SK-N-SH (cell line): Measurements from ENCODE around the gene DPEP3. TPM values are rescaled to one million over a fixed set of nuclear protein-coding genes. Genes with fewer than 3 reads are reported as not detected.

Experiments used
- CTCF ChIA-PET: fragments of 300-600, 350-600 bp; formaldehyde crosslinking; extraction: SDS; loops from one replicate; lab custom pipeline; 2021; lab: Yijun Ruan, JAX
- POLR2A ChIA-PET: fragments of 350-600 bp; sonication (Branson Sonifier 250); formaldehyde crosslinking; extraction: SDS; loops from one replicate; lab custom pipeline; 2020; ENCODE audit warnings: antibody characterized with exemption, inconsistent platforms; lab: Yijun Ruan, JAX
- DNase-seq: peaks from one replicate; pipeline ENCODE4 v3.0.0; 2012
- H2AFZ ChIP-seq: fragments of 200-600 bp; sonication (generic); 2 replicates; pipeline ENCODE4 v1.8.1; 2016; ENCODE audit warnings: antibody characterized with exemption, mild to moderate bottlenecking, low read depth
- H3F3A ChIP-seq: fragments of 200-600 bp; sonication (generic); replicated peaks from 2 replicates; pipeline ENCODE3; 2016; ENCODE audit warnings: antibody characterized with exemption, mild to moderate bottlenecking; ENCODE audit not compliant: insufficient read depth
- H3K27ac ChIP-seq, 2 experiments: fragments of 200-500 bp in 1 of 2; fragments of 200-600 bp in 1 of 2; sonication (Bioruptor generic) in 1 of 2; sonication (generic), shearing (Covaris generic) in 1 of 2; 2 replicates each; pipeline versions ENCODE4 v1.5.1 to v1.6.1; 2014 to 2016; ENCODE audit warnings: low read depth in 2 of 2, inconsistent platforms in 1 of 2, low read length in 1 of 2, mild to moderate bottlenecking in 1 of 2, mixed read lengths in 1 of 2
- H3K27me3 ChIP-seq: fragments of 200-600 bp; sonication (generic), shearing (Covaris generic); 2 replicates; pipeline ENCODE4 v1.6.1; 2016; ENCODE audit warnings: mixed run types; ENCODE audit not compliant: insufficient read depth
- H3K36me3 ChIP-seq, 2 experiments: fragments of 200-500 bp in 1 of 2; fragments of 200-600 bp in 1 of 2; sonication (Bioruptor generic) in 1 of 2; sonication (generic) in 1 of 2; replicated peaks in 1 of 2; 2 replicates each; pipeline versions ENCODE3 to v1.5.1; 2014 to 2016; ENCODE audit warnings: low read length in 1 of 2, mild to moderate bottlenecking in 1 of 2; ENCODE audit not compliant: insufficient read depth in 2 of 2, control insufficient read depth in 1 of 2
- H3K4me1 ChIP-seq, 2 experiments: fragments of 200-500 bp in 1 of 2; fragments of 200-600 bp in 1 of 2; sonication (Bioruptor generic) in 1 of 2; sonication (generic), shearing (Covaris generic) in 1 of 2; 2 replicates each; pipeline versions ENCODE4 v1.5.1 to v1.6.1; 2014 to 2016; ENCODE audit warnings: low read depth in 1 of 2, low read length in 1 of 2, mixed run types in 1 of 2; ENCODE audit not compliant: insufficient read depth in 2 of 2, control insufficient read depth in 1 of 2
- H3K4me2 ChIP-seq: fragments of 200-600 bp; sonication (generic), shearing (Covaris generic); 2 replicates; pipeline ENCODE4 v1.6.1; 2017; ENCODE audit warnings: mixed run types
- H3K4me3 ChIP-seq, 2 experiments: fragments of 200-500 bp in 1 of 2; fragments of 200-600 bp in 1 of 2; sonication (Bioruptor generic) in 1 of 2; sonication (generic), shearing (Covaris generic) in 1 of 2; 2 replicates each; pipeline versions ENCODE4 v1.5.1 to v1.8.1; 2014 to 2016; ENCODE audit warnings: low read depth in 2 of 2, inconsistent platforms in 1 of 2, low read length in 1 of 2, mild to moderate bottlenecking in 1 of 2, mixed read lengths in 1 of 2, moderate library complexity in 1 of 2
- H3K79me2 ChIP-seq: fragments of 200-600 bp; sonication (generic); 2 replicates; pipeline ENCODE4 v1.8.1; 2017; ENCODE audit warnings: mild to moderate bottlenecking; ENCODE audit not compliant: insufficient read depth
- H3K9ac ChIP-seq: fragments of 200-600 bp; sonication (generic); 2 replicates; pipeline ENCODE4 v1.6.1; 2017; ENCODE audit warnings: mixed run types
- H3K9me2 ChIP-seq: fragments of 200-600 bp; sonication (generic); 2 replicates; pipeline ENCODE4 v1.6.1; 2017; ENCODE audit warnings: mixed run types
- H3K9me3 ChIP-seq: fragments of 200-600 bp; sonication (generic); 2 replicates; pipeline ENCODE4 v1.6.1; 2017; ENCODE audit warnings: mixed run types, mild to moderate bottlenecking, moderate library complexity
- H4K20me1 ChIP-seq: fragments of 200-600 bp; sonication (generic); 2 replicates; pipeline ENCODE4 v1.6.1; 2017; ENCODE audit warnings: mild to moderate bottlenecking, mixed run types; ENCODE audit not compliant: insufficient read depth
- EP300 ChIP-seq, 2 experiments: IDR thresholded peaks; 2 replicates each; pipeline versions ENCODE4 v1.4.0 to v1.6.1; 2012; ENCODE audit warnings: borderline replicate concordance in 1 of 2, low read depth in 1 of 2, low read length in 1 of 2
- EZH2phosphoT487 ChIP-seq: fragments of 200-600 bp; sonication (generic); IDR thresholded peaks from 2 replicates; pipeline ENCODE4 v1.6.1; 2017; ENCODE audit warnings: low read depth, mixed run types, mild to moderate bottlenecking, antibody characterized with exemption, moderate library complexity, borderline replicate concordance
- FOXJ3 ChIP-seq: sonication (generic); formaldehyde crosslinking; IDR thresholded peaks from 2 replicates; pipeline ENCODE4 v1.5.1; 2020; ENCODE audit warnings: mild to moderate bottlenecking, missing genetic modification reagents
- GABPA ChIP-seq: IDR thresholded peaks from 2 replicates; pipeline ENCODE4 v1.4.0; 2012; ENCODE audit warnings: low read depth, mild to moderate bottlenecking
- MEF2A ChIP-seq: IDR thresholded peaks from 2 replicates; pipeline ENCODE4 v1.4.0; 2012; ENCODE audit warnings: low read depth, borderline replicate concordance
- MXI1 ChIP-seq: IDR thresholded peaks from 2 replicates; pipeline ENCODE4 v1.6.1; 2012; ENCODE audit warnings: mild to moderate bottlenecking, low read depth, low read length, improper control_type of control experiment
- NFIC ChIP-seq: IDR thresholded peaks from 2 replicates; pipeline ENCODE4 v1.4.0; 2012; ENCODE audit warnings: borderline replicate concordance
- RAD21 ChIP-seq: IDR thresholded peaks from 2 replicates; pipeline ENCODE4 v1.6.1; 2012; ENCODE audit warnings: mild to moderate bottlenecking, low read length
- RFX5 ChIP-seq: IDR thresholded peaks from 2 replicates; pipeline ENCODE4 v1.6.1; 2012; ENCODE audit warnings: mild to moderate bottlenecking, improper control_type of control experiment, low read length
- RXRA ChIP-seq: IDR thresholded peaks from 2 replicates; pipeline ENCODE4 v1.4.0; 2012; ENCODE audit warnings: low read depth, mild to moderate bottlenecking, borderline replicate concordance
- SIN3A ChIP-seq: IDR thresholded peaks from 2 replicates; pipeline ENCODE4 v1.6.1; 2012; ENCODE audit warnings: low read depth, mild to moderate bottlenecking, low read length, moderate library complexity, borderline replicate concordance
- SMC3 ChIP-seq: IDR thresholded peaks from 2 replicates; pipeline ENCODE4 v1.6.1; 2012; ENCODE audit warnings: low read depth, low read length, improper control_type of control experiment
- TCF12 ChIP-seq: IDR thresholded peaks from 2 replicates; pipeline ENCODE4 v1.4.0; 2012
- TEAD4 ChIP-seq: IDR thresholded peaks from 2 replicates; pipeline ENCODE4 v1.4.0; 2012; ENCODE audit warnings: mild to moderate bottlenecking, borderline replicate concordance; ENCODE audit not compliant: insufficient read depth
- YY1 ChIP-seq: IDR thresholded peaks from 2 replicates; pipeline ENCODE4 v1.4.0; 2012; ENCODE audit warnings: low read depth, mild to moderate bottlenecking
- WGBS: methylation state at CpG from one replicate; pipeline ENCODE4 v1.1.6; 2017; ENCODE audit warnings: low lambda C conversion rate; 5-methylcytosine and 5-hydroxymethylcytosine counted together
- polyA plus RNA-seq, 3 experiments: library from polyadenylated mRNA; depleted of rRNA; stranded (reverse); fragments of >200 nt; gene quantifications; 2 replicates each; pipeline ENCODE4 v1.2.3, GENCODE V29; 2012
- TF ChIP-seq, protein P1 (sequence below): IDR thresholded peaks from 2 replicates; pipeline ENCODE4; 2012
- TF ChIP-seq, protein P2 (sequence below): IDR thresholded peaks from 2 replicates; pipeline ENCODE4 v1.4.0; 2012; ENCODE audit warnings: low read depth
- TF ChIP-seq, protein P3 (sequence below): fragments of 150-350 bp; IDR thresholded peaks from 2 replicates; pipeline ENCODE4 v1.6.1; 2017; ENCODE audit warnings: antibody characterized with exemption, low read length, low read depth, borderline replicate concordance

DPEP3 gene
- polyA plus RNA-seq, 1 of the 3 experiments (the other 2 are of a cell fraction), result not detected

DNA sequence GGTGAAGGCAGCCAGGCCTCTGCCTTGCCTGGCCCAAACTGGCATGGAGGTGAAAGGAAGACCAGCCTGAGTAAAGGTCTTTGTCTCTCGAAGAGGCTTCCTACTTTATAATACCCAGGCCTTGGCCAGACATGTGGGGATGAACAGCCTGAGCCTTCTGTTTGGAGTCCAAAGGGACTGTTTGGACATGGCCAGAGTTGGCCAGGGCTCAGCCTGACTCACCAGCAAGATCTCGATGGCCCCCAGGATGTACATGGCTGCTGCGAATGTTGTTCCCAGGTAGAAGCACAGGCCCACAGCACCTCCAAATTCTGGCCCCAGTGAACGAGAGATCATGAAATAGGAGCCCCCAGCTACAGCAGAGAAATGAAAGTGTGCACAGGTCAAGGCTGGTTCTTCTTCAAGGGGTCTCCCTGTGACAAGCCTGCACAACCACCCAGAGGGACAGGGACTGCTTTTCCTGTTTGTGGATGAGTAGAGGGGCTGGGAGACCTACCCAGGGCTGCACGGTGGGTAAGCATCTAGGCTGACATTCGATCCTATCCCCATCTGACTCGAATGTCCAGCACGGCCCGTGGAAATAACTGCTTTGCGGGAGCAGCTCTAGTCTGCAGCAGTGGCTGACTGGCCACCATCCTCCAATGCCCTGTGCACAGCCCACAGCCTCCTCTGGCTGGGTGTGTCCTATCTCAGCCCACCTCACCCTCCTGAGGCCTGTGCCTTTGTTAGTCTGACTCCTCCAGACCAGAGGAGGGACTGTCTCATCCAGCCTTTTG lies 25.7 kb downstream of the DPEP3 start:
- Histone ChIP-seq H3F3A (peaks cover 7% of the 10 kb centered on the region), H3K9me3 (no peaks in the 10 kb centered on the region), H3K79me2 (peaks cover 32% of the 10 kb centered on the region; the same call in 1 of the 2 replicates), H3K9ac (no peak overlapping the region), H3K4me1 (peaks cover 0 to 8% of the 10 kb centered on the region in 2 experiments; a peak in 1 of 4 replicates), H3K27me3 (no peaks in the 10 kb centered on the region), H4K20me1 (no peaks in the 10 kb centered on the region), H3K4me3 (no peak overlapping the region), H3K4me2 (no peak overlapping the region), H3K27ac (no peak overlapping the region), H2AFZ (no peak overlapping the region), H3K9me2 (no peaks in the 10 kb centered on the region), H3K36me3 (peaks cover 23 to 65% of the 10 kb centered on the region in 2 experiments)
- WGBS, result 96% methylated on average over 3 of the region's 10 CpGs
- TF ChIP-seq, protein P1, sequence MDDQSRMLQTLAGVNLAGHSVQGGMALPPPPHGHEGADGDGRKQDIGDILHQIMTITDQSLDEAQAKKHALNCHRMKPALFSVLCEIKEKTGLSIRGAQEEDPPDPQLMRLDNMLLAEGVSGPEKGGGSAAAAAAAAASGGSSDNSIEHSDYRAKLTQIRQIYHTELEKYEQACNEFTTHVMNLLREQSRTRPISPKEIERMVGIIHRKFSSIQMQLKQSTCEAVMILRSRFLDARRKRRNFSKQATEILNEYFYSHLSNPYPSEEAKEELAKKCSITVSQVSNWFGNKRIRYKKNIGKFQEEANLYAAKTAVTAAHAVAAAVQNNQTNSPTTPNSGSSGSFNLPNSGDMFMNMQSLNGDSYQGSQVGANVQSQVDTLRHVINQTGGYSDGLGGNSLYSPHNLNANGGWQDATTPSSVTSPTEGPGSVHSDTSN, result no peak
- TF ChIP-seq FOXJ3 (CRISPR knock-in tag) (no peak), RFX5 (no peak), YY1 (no peak), TEAD4 (no peak), SIN3A (no peak), TCF12 (no peak), MEF2A (no peak), NFIC (no peak), RAD21 (no peak), MXI1 (no peak), EP300 (IDR thresholded peaks at IDR 0.05; ENCODE audit: borderline replicate concordance in 1 of 2, low read depth in 1 of 2, low read length in 1 of 2) (no peak), SMC3 (no peak), EZH2phosphoT487 (no peak), RXRA (no peak), GABPA (no peak)
- TF ChIP-seq, protein P2, sequence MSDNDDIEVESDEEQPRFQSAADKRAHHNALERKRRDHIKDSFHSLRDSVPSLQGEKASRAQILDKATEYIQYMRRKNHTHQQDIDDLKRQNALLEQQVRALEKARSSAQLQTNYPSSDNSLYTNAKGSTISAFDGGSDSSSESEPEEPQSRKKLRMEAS, result no peak
- TF ChIP-seq, protein P3, sequence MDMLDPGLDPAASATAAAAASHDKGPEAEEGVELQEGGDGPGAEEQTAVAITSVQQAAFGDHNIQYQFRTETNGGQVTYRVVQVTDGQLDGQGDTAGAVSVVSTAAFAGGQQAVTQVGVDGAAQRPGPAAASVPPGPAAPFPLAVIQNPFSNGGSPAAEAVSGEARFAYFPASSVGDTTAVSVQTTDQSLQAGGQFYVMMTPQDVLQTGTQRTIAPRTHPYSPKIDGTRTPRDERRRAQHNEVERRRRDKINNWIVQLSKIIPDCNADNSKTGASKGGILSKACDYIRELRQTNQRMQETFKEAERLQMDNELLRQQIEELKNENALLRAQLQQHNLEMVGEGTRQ, result no peak
- POLR2A ChIA-PET, result interaction anchor here (1.0 kb wide), 1 partner anchor 15 kb away, joined by 3 read pairs; no protein-coding TSS in a partner anchor
- CTCF ChIA-PET, result interaction anchor here (0.6 to 1.6 kb wide), 3 partner anchors 12 to 86 kb away, joined by 3 to 5 read pairs (median 4); no protein-coding TSS in a partner anchor
- no peak for DNase-seq
